Prostate gland (tissue), 2 donors: ENCODE data around the gene ELP5.

ENCODE experiments used
- CTCF ChIP-seq, 4 experiments: fragments of 200-600 bp in 2 of 4; fragments of 450-650 bp in 2 of 4; sonication (generic) in 2 of 4; IDR thresholded peaks; 1 replicate in 3 of 4; 2 replicates in 1 of 4; pipeline ENCODE4 v1.5.1; 2016 to 2019; ENCODE audit warnings: antibody characterized with exemption in 4 of 4, mild to moderate bottlenecking in 2 of 4, moderate library complexity in 2 of 4
- POLR2A ChIP-seq: fragments of 450-650 bp; IDR thresholded peaks from one replicate; pipeline ENCODE4 v1.6.1; 2016; ENCODE audit warnings: antibody characterized with exemption, mild to moderate bottlenecking
- POLR2AphosphoS5 ChIP-seq: sonication (generic); formaldehyde crosslinking; IDR thresholded peaks from one replicate; pipeline ENCODE4 v1.6.1; 2017; ENCODE audit warnings: antibody characterized with exemption

DNA sequence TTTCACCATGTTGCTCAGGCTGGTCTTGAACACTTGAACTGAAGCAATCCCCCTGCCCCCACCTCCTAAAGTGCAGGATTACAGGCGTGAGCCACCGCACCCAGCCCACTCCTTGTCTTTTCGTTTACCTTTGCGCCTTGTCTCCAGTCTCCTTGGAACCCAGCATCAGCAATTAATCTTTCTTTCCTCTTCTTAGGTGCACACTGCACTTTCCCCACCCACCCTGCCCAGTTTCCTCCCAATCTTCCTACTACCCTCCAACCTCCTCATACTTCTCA is 11.7 kb downstream of the ELP5 start:
- TF ChIP-seq CTCF (IDR thresholded peaks at IDR 0.05) (no peak), POLR2AphosphoS5 (no peak), POLR2A (no peak)
